ENCODE data around the gene RNASE4.

GRCh38 chr14:20655851-20656250, 28.5 kb upstream of the RNASE4 start:
- TF ChIP-seq, protein P1, sequence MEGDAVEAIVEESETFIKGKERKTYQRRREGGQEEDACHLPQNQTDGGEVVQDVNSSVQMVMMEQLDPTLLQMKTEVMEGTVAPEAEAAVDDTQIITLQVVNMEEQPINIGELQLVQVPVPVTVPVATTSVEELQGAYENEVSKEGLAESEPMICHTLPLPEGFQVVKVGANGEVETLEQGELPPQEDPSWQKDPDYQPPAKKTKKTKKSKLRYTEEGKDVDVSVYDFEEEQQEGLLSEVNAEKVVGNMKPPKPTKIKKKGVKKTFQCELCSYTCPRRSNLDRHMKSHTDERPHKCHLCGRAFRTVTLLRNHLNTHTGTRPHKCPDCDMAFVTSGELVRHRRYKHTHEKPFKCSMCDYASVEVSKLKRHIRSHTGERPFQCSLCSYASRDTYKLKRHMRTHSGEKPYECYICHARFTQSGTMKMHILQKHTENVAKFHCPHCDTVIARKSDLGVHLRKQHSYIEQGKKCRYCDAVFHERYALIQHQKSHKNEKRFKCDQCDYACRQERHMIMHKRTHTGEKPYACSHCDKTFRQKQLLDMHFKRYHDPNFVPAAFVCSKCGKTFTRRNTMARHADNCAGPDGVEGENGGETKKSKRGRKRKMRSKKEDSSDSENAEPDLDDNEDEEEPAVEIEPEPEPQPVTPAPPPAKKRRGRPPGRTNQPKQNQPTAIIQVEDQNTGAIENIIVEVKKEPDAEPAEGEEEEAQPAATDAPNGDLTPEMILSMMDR (IDR thresholded peaks at IDR 0.05) = no peak
- no peak for TF ChIP-seq POLR2A (IDR thresholded peaks at IDR 0.05)

All from Peyer's patch (tissue), 4 donors.